HG03575 (cell line): ENCODE results near the gene POTEC.
"Not testable (repeated sequence)": the region's sequence is repeated elsewhere in the genome, so short reads cannot be mapped to it uniquely, and the experiment has no call there.

Experiments used
- ATAC-seq: cut with Tn5 transposase; IDR thresholded peaks from one replicate; pipeline ENCODE4 v1.9.1; 2021; ENCODE audit not compliant: unreplicated experiment, insufficient number of reproducible peaks, low FRiP score; ENCODE audit errors: extremely low read depth

Gene POTEC

DNA sequence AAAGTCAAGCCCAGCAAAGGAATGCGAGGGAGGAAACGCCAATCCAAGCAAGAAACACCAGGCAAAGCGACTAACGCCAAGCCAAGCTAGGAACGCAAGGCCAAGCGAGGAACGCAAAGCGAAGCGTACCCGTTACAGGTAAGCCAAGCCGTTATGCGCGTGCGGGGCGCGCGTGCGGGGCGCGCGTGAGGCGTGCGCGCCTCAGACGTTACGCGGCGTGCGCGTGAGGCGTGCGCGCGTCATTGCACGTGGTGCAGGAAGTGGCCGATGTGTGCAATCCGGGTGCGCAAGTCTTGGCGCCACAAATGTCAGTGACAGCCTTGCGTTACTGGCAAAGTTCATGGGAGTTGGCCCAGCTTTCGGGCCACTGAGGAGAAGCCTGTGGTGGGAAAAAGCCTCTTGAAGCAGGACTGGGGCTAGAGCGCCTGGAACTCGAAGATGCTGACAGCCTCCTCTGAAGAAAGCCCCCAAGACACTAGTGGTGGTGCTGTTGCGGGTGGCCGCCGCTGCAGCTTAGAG, at the start of gene POTEC:
TSS of gene POTEC (minus strand) at position 155 of the 519 bp plus-strand sequence. CDS start 454 bp downstream, outside the sequence.
- not testable (repeated sequence) for ATAC-seq

DNA sequence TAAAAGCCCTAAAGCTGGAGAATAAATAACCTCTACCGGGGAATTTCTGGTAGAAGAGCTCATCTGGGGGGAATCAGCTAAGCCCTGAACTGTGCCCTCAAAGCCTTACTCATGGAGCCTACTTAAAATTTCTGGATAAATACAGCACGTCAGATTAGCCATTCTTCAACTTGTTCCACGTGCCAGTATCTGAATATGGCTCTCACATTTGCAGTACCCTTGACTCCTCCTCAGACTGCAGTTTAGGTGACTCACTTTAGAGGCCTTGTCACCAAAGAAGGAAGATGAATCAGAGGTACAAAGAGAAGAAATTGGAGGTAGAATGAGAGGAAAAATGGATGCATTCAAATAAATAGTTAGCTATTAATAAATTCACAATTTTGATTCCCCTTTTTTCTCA, 34.6 kb upstream of the POTEC start:
- ATAC-seq: no peak

GRCh38 chr18:14559502-14559901, 16.1 kb upstream of the POTEC start:
- ATAC-seq: not testable (repeated sequence)

GRCh38 chr18:14531659-14532058, 11.7 kb downstream of the POTEC start:
- not testable (repeated sequence) for ATAC-seq

- not testable (repeated sequence) for ATAC-seq
Observed at GRCh38 chr18:14510707-14511106, 32.7 kb downstream of the POTEC start.

- not testable (repeated sequence) for ATAC-seq
Observed at GRCh38 chr18:14503691-14504090, 39.7 kb downstream of the POTEC start.

DNA sequence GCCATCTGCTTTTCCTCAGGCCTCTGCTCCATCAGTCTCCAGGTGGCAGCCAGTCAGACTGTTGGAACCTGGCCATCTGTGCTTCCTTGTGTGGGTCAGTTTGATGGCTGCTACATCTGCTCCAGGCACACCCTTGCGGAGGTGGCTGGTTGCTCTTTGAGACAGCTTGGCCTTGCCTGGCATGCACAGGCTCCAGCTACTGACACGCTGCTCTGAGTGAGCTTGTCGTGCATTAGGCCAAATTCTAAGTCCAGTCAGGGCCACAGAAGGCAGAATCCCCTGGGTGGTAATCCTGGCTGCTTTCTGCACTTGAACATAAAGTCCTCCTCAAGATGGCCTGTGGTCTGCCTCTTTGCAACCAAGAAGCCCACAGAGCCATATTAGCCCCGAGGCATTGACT, 41.5 kb downstream of the POTEC start:
- ATAC-seq: not testable (repeated sequence)

DNA sequence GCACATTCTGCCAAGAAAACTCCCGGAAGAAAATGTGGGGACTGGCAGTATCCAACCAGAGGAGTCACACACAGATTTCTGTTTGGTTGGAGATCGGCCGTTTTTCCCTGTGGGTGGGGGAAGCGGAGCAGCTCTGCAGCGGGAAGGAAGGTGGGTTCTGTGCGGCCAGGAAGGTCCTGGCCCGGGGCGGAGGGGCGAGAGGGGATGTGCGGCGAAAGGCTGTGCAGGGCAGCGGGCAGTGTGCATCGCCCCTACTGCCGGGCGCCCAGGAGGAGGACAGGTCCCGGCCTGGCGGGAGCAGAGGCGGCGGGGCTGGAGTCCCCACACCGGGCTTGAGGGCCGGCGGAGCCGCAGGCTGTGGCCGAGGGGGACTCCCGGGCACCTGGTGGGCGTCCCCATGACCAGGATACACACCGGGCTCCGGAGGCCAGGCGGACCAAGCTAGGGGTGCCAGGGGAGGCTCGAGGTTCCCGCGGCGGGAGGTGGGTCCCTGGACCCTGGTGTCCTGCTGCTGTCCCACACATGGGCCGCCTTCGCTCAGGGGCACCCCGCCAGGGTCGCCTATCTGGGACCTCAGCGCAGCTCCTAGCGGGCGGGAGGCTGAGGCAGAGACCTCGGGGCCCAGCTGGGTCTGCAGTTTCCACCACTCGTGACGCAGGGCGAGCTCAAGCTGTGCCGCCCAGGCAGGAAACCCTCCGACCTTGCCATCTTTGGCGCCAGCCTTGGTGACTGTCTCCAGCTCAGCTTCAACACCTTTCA, 54.0 kb downstream of the POTEC start:
- not testable (repeated sequence) for ATAC-seq

GRCh38 chr18:14488789-14489188, 54.6 kb downstream of the POTEC start:
- ATAC-seq: not testable (repeated sequence)

GRCh38 chr18:14486926-14487580, 56.3 kb downstream of the POTEC start:
- not testable (repeated sequence) for ATAC-seq

DNA sequence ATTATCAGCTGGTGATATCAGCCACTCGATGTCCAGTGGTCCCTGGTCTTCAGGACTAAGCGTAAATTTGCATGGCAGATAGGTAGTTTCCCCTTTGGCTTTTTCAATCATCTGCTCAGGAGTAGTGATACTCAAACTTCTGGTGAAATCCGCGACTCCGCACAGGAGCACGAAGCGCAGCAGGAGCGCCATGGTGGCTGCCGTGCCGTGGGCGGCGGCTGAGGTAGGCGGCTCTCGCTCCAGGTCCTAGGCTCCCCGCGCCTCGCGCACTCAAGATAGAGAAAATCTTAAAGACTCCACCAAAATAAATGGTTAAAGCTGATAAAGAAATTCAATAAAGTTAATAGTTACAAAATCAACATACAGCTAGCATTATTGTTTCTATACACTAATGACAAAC, 64.3 kb downstream of the POTEC start:
- ATAC-seq: not testable (repeated sequence)

DNA sequence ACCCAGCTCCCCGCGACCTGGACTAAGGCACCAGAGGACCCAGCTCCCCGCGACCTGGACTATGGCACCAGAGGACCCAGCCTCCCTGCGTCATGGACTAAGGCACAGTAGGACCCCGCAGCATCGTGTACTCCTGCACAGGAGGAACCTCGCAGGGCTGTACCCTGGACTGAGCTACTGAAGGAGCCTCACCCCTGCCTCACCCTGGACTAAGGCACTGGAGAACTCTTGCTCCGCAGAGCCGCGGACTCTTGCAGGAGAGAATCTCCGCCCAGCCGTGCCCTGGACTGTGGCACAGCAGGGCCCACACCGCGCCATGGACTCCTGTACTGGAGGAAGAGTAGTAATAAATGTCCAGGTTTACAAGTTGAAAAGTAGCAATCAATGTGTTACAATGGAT, 67.9 kb downstream of the POTEC start:
- ATAC-seq: not testable (repeated sequence)

GRCh38 chr18:14474752-14475151, 68.6 kb downstream of the POTEC start:
- ATAC-seq: not testable (repeated sequence)

- ATAC-seq: not testable (repeated sequence)
Observed at GRCh38 chr18:14474007-14474720, 69.2 kb downstream of the POTEC start.

DNA sequence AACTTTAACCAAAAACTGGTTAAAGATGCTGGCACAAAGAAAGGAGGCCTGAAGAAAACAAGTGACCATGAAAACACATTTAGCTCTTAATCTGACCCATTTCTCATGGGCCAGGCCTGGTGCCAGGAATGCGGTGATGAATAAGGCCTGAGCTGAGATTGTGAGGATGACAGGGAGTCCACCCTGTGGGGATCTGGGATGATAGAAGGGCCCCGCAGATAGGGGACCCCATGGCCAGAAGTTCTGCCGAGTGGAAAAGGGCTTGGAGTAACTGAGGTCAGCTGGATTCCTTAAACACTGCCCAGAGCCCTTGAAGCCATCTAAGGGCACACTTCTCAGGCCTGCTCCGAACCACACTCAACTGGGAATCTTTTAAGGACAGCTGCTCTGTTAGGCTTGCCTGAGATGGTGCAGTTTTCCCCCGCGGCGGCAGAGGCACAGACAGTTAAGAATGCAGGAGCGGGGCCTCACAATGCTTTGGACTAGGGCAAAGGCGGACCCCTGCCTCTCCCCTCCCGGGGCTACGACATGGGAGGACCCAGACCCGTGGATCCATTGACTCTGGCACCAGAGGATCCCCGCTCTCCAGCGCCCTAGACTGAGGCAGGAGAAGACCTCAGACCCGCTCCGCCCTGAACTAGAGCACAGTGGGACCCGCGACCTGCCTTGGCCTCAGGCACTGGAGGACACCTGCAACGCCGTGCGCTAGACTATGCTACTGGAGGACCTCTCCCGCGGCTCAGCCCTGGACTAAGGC, 70.0 kb downstream of the POTEC start:
- ATAC-seq: not testable (repeated sequence)

DNA sequence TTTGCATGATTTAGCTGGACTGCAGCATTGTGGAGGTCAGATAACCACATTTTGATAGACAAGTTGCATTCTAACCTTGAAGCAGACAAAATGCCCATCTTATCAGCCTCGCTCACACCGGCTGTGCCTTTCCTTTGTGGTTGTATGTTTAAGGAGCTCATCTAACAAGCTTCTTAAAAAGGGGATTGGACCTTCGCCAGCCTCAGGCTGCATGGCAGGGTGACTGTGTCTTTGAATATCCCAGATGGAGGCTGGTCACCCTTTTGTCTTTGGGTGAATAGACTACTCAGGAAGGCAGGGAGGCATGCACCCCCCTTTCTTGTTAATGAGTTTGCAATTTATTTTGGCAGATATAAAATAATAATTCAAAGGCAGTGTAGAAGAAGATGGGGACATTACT, 72.1 kb downstream of the POTEC start:
- ATAC-seq: not testable (repeated sequence)

DNA sequence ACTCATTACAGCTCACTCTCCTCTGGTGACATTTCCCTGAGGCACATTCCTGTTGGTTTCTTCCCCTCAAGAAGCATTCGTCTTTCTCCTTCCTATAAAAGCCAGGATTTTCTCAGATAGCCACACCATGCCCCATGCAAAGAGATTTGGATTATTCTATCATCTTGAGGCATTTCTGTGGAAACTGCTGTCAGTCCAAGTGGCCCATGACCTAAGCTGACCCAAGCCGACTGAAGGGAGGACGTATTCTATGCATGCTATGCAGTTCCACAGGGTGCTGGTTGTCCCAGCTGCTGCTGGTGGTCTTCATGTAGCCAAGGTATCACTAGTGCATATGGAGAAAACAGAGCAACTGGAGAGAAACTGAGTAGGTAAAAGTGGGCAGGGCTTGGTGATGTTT, 73.0 kb downstream of the POTEC start:
- ATAC-seq: not testable (repeated sequence)

DNA sequence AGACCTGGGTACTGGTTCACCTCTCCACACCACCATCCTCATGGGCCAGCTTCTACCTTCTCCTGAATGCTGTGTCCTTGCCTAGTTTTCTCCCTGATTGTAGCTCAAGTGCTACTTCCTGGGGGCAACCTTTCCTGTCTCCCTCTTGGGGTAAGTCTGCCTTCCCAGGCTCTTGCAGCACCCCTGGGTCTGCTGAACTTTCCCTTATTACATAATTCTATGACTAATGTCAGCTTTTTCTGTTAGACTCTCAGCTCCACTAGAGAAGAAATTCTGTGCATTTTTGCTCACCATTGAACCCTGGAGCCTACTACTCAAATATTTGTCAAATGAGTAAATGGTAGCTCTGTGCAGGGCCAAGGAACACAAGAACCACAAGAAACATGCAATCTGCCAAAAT, 73.4 kb downstream of the POTEC start:
- ATAC-seq: not testable (repeated sequence)

GRCh38 chr18:14465989-14466388, 77.4 kb downstream of the POTEC start:
- not testable (repeated sequence) for ATAC-seq
